ENCODE results near the gene FRS2.
A peak's percentile ranks its signal among the peaks of the same experiment; 100 is the strongest.

FRS2 gene

GRCh38 chr12:69470189-69471075 lies at the start of gene FRS2:
Gene FRS2 (plus strand): TSS chr12:69470388. CDS start chr12:69569031, 98,643 bp downstream.
- DNase-seq (ENCODE audit: extremely low read depth, low read depth) = peak; percentile 52
- peak; percentile 47 for TF ChIP-seq CTCF (IDR thresholded peaks at IDR 0.05; ENCODE audit: low read depth, low read length, missing control alignments)
- peak within 1 kb of the TSS; percentile 92 for H3K4me3 ChIP-seq (replicated peaks; ENCODE audit: low read depth, low read length)

- DNase-seq (ENCODE audit: extremely low read depth, low read depth) = no peak
- H3K4me3 ChIP-seq (replicated peaks; ENCODE audit: low read depth, low read length) = no peak overlapping the region
- no peak for TF ChIP-seq CTCF (IDR thresholded peaks at IDR 0.05; ENCODE audit: low read depth, low read length, missing control alignments)
Observed at GRCh38 chr12:69421548-69421947, 48.6 kb upstream of the FRS2 start.

GRCh38 chr12:69423037-69423905 lies 46.9 kb upstream of the FRS2 start:
- TF ChIP-seq CTCF (IDR thresholded peaks at IDR 0.05; ENCODE audit: low read depth, low read length, missing control alignments) = no peak
- no peak overlapping the region for H3K4me3 ChIP-seq (replicated peaks; ENCODE audit: low read depth, low read length)
- no peak for DNase-seq (ENCODE audit: extremely low read depth, low read depth)

- no peak for DNase-seq (ENCODE audit: extremely low read depth, low read depth)
- H3K4me3 ChIP-seq (replicated peaks; ENCODE audit: low read depth, low read length) = no peak overlapping the region
- TF ChIP-seq CTCF (IDR thresholded peaks at IDR 0.05; ENCODE audit: low read depth, low read length, missing control alignments) = no peak
Observed at GRCh38 chr12:69425417-69425816, 44.8 kb upstream of the FRS2 start.

- no peak for TF ChIP-seq CTCF (IDR thresholded peaks at IDR 0.05; ENCODE audit: low read depth, low read length, missing control alignments)
- no peak overlapping the region for H3K4me3 ChIP-seq (replicated peaks; ENCODE audit: low read depth, low read length)
- no peak for DNase-seq (ENCODE audit: extremely low read depth, low read depth)
Observed at GRCh38 chr12:69428351-69429073, 41.7 kb upstream of the FRS2 start.

- no peak for TF ChIP-seq CTCF (IDR thresholded peaks at IDR 0.05; ENCODE audit: low read depth, low read length, missing control alignments)
- DNase-seq (ENCODE audit: extremely low read depth, low read depth) = no peak
- no peak overlapping the region for H3K4me3 ChIP-seq (replicated peaks; ENCODE audit: low read depth, low read length)
Observed at GRCh38 chr12:69430942-69431590, 39.1 kb upstream of the FRS2 start.

Data from HFF-Myc (cell line).